Tibial nerve (tissue), 4 donors: ENCODE results near the gene HCRT. TPM values are rescaled to one million over a fixed set of nuclear protein-coding genes. Genes with fewer than 3 reads are reported as not detected.
A peak's percentile ranks its signal among the peaks of the same experiment; 100 is the strongest.
"Not testable (repeated sequence)": the region's sequence is repeated elsewhere in the genome, so short reads cannot be mapped to it uniquely, and the experiment has no call there.

Source experiments
- DNase-seq, 2 donors: peaks; one replicate each; pipeline ENCODE4 v3.0.0-alpha.2; 2019; ENCODE audit warnings: low spot score in 2 of 2
- H3K27ac ChIP-seq, 4 donors: fragments of 200-600 bp; sonication (generic) in 3 of 4; one replicate each; pipeline ENCODE4 v1.5.1; 2017 to 2019; ENCODE audit warnings: mild to moderate bottlenecking in 1 of 4
- H3K27me3 ChIP-seq, 2 donors: fragments of 200-600 bp; sonication (generic) in 1 of 2; one replicate each; pipeline versions ENCODE4 v1.5.1 to v1.6.0; 2017 to 2019
- H3K36me3 ChIP-seq, 3 donors: fragments of 200-600 bp; sonication (generic); one replicate each; pipeline ENCODE4 v1.5.1; 2018 to 2019
- H3K4me1 ChIP-seq, 4 donors: fragments of 200-600 bp; sonication (generic) in 3 of 4; one replicate each; pipeline ENCODE4 v1.5.1; 2017 to 2019
- H3K4me3 ChIP-seq, 4 donors: fragments of 200-600 bp; sonication (generic) in 3 of 4; one replicate each; pipeline ENCODE4 v1.5.1; 2017 to 2019; ENCODE audit warnings: mild to moderate bottlenecking in 1 of 4, moderate library complexity in 1 of 4
- H3K9me3 ChIP-seq, 4 donors: fragments of 200-600 bp; sonication (generic) in 3 of 4; one replicate each; pipeline ENCODE4 v1.5.1; 2017 to 2019
- EP300 ChIP-seq, 2 donors: sonication (generic); formaldehyde crosslinking; IDR thresholded peaks; one replicate each; pipeline ENCODE4 v1.6.1; 2017; ENCODE audit warnings: antibody characterized with exemption in 2 of 2, mild to moderate bottlenecking in 1 of 2
- POLR2A ChIP-seq, 2 donors: fragments of 450-650 bp; IDR thresholded peaks; one replicate each; pipeline ENCODE4 v1.6.1; 2017; ENCODE audit warnings: antibody characterized with exemption in 2 of 2, mild to moderate bottlenecking in 2 of 2, moderate library complexity in 2 of 2
- WGBS, 2 donors: methylation state at CpG; one replicate each; pipeline ENCODE4 v1.1.5; 2018; 5-methylcytosine and 5-hydroxymethylcytosine counted together
- total RNA-seq, 4 donors: library from RNA; depleted of rRNA; stranded (reverse); fragments of >200 nt; gene quantifications; one replicate each; pipeline ENCODE4 v1.1.0, GENCODE V29; 2016
- TF ChIP-seq, protein P1 (sequence below), 5 experiments: fragments of 200-600 bp in 3 of 5; fragments of 450-650 bp in 2 of 5; sonication (generic) in 3 of 5; IDR thresholded peaks; one replicate each; pipeline ENCODE4 v1.5.1; 2016 to 2019; ENCODE audit warnings: antibody characterized with exemption in 5 of 5, mild to moderate bottlenecking in 3 of 5, moderate library complexity in 2 of 5

The HCRT gene
- total RNA-seq, 4 donors from 2014 or later, result not detected

GRCh38 chr17:42142371-42142896 is 42.8 kb downstream of the HCRT start:
- peak overlapping the region in 2 of 4 donors; percentile 40 to 55 for H3K27ac ChIP-seq

DNA sequence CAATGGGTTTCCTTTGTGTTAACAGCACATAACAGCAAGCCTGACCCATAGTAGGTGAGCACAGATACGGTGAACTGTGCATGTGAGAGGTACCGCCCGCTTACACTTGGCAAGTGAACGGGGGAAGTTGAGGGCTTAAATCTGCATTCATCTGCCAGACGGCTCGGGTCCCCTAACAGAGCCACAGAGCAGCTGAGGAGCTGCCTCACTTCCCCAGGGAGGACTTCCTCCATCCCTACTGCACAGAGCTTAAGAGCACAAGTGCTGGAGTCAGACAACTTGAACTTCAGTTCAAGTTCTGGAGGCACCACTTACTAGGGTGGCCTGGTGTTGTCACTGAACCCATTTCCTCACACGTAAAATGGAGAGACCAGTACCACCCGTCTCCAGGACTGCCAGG is 43.9 kb downstream of the HCRT start:
- H3K27ac ChIP-seq, result peak overlapping the region in 1 of 4 donors; percentile 25
- no peaks in the 10 kb centered on the region for H3K9me3 ChIP-seq
- 56 to 72% methylated on average over 6 to 8 of the region's 8 CpGs for WGBS, 2 donors
- H3K36me3 ChIP-seq, result peaks cover 0 to 24% (median 0%) of the 10 kb centered on the region in 3 donors
- H3K4me3 ChIP-seq, result no peak overlapping the region
- no peaks in the 10 kb centered on the region for H3K27me3 ChIP-seq
- DNase-seq, result no peak
- TF ChIP-seq POLR2A (IDR thresholded peaks at IDR 0.05) (no peak), EP300 (IDR thresholded peaks at IDR 0.05) (no peak)
- TF ChIP-seq, protein P1, sequence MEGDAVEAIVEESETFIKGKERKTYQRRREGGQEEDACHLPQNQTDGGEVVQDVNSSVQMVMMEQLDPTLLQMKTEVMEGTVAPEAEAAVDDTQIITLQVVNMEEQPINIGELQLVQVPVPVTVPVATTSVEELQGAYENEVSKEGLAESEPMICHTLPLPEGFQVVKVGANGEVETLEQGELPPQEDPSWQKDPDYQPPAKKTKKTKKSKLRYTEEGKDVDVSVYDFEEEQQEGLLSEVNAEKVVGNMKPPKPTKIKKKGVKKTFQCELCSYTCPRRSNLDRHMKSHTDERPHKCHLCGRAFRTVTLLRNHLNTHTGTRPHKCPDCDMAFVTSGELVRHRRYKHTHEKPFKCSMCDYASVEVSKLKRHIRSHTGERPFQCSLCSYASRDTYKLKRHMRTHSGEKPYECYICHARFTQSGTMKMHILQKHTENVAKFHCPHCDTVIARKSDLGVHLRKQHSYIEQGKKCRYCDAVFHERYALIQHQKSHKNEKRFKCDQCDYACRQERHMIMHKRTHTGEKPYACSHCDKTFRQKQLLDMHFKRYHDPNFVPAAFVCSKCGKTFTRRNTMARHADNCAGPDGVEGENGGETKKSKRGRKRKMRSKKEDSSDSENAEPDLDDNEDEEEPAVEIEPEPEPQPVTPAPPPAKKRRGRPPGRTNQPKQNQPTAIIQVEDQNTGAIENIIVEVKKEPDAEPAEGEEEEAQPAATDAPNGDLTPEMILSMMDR (IDR thresholded peaks at IDR 0.05), result no peak
- peaks cover 0 to 61% (median 23%) of the 10 kb centered on the region in 4 donors for H3K4me1 ChIP-seq

More at GRCh38 chr17:42142371-42142896, 42.8 kb downstream of the HCRT start:
- H3K36me3 ChIP-seq, result peaks cover 0 to 30% (median 0%) of the 10 kb centered on the region in 3 donors
- H3K4me1 ChIP-seq, result peaks cover 0 to 56% (median 20%) of the 10 kb centered on the region in 4 donors
- TF ChIP-seq POLR2A (IDR thresholded peaks at IDR 0.05) (no peak), EP300 (IDR thresholded peaks at IDR 0.05) (no peak)
- TF ChIP-seq, protein P1 (IDR thresholded peaks at IDR 0.05), result no peak
- DNase-seq, result no peak
- 46 to 68% methylated on average over 7 of the region's 7 CpGs for WGBS, 2 donors
- H3K27me3 ChIP-seq, result no peaks in the 10 kb centered on the region
- no peaks in the 10 kb centered on the region for H3K9me3 ChIP-seq
- H3K4me3 ChIP-seq, result no peak overlapping the region

- not testable (repeated sequence) for H3K27me3 ChIP-seq, H3K27ac ChIP-seq, H3K9me3 ChIP-seq, DNase-seq, H3K4me3 ChIP-seq
- peaks cover 0 to 18% (median 0%) of the 10 kb centered on the region in 3 donors for H3K36me3 ChIP-seq
- peaks cover 0 to 66% (median 27%) of the 10 kb centered on the region in 4 donors for H3K4me1 ChIP-seq
- 95 to 99% methylated on average over 7 of the region's 7 CpGs for WGBS, 2 donors
These were observed 44.6 kb downstream of the HCRT start for GRCh38 chr17:42140690-42141089.

DNA sequence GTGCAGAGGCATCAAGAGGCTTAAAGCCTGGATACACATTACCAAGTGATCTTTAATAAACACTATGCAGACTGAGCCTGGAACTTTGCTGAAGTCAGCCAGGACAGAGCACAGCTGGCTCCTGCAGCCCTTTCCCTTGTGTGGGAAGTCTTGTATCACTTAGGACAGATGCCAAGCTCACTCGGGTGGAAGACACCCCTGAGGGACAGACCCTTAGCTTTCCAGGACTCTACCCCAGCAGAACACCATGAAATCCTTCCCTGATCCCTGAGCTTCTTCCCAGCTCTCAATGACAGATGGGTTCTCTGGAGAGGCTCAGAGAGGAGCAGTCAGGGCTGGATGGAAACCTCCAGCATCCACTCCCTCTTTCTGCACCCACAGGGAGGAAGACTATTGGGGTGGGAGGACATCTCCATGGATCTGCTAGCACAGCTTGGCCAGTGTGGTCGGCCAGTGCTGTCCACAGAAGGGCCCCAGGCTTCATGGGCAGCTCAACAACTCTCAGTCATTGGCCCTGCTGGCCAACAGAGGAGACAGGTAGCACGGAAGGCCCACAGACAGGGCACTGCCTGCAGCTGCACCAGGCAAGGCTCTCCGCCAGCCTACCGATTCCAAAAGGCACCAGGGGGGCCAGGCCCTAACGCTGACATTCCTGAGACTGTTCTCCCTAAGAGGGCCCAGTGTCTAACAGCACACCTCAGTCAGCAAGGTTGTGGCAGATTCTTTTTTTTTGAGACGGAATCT is 46.3 kb downstream of the HCRT start:
- no peak for TF ChIP-seq EP300 (IDR thresholded peaks at IDR 0.05)
- TF ChIP-seq, protein P1 (IDR thresholded peaks at IDR 0.05), result no peak
- no peak for TF ChIP-seq POLR2A (IDR thresholded peaks at IDR 0.05)
- 67 to 74% methylated on average over 7 of the region's 7 CpGs for WGBS, 2 donors
- Histone ChIP-seq H3K9me3 (no peaks in the 10 kb centered on the region), H3K4me1 (peaks cover 0 to 82% (median 34%) of the 10 kb centered on the region in 4 donors), H3K4me3 (no peak overlapping the region), H3K27me3 (no peaks in the 10 kb centered on the region), H3K36me3 (peaks cover 0 to 13% (median 0%) of the 10 kb centered on the region in 3 donors), H3K27ac (no peak overlapping the region)
- no peak for DNase-seq

- Histone ChIP-seq H3K9me3 (no peaks in the 10 kb centered on the region), H3K27ac (peak overlapping the region in 3 of 4 donors; percentile 58 to 66 (median 63)), H3K27me3 (no peaks in the 10 kb centered on the region), H3K4me1 (peaks cover 0 to 84% (median 40%) of the 10 kb centered on the region in 4 donors), H3K4me3 (no peak overlapping the region), H3K36me3 (peaks cover 0 to 13% (median 0%) of the 10 kb centered on the region in 3 donors)
- TF ChIP-seq EP300 (IDR thresholded peaks at IDR 0.05) (no peak), POLR2A (IDR thresholded peaks at IDR 0.05) (no peak)
- TF ChIP-seq, protein P1 (IDR thresholded peaks at IDR 0.05), result no peak
- no peak for DNase-seq
- WGBS, 2 donors, result 73 to 86% methylated on average over 3 of the region's 3 CpGs
These were observed 48.6 kb downstream of the HCRT start for GRCh38 chr17:42136654-42137051.
